Astrocyte (in vitro differentiated cells and primary cell): ENCODE data around the gene CBS.
"Not testable (repeated sequence)": the region's sequence is repeated elsewhere in the genome, so short reads cannot be mapped to it uniquely, and the experiment has no call there.

Source experiments
- EZH2 ChIP-seq: IDR thresholded peaks from 2 replicates; pipeline ENCODE4 v1.6.1; 2012; ENCODE audit warnings: mild to moderate bottlenecking, low read length, inconsistent platforms; ENCODE audit not compliant: insufficient read depth
- TF ChIP-seq, protein P1 (sequence below): IDR thresholded peaks from 2 replicates; pipeline ENCODE4 v1.5.1; 2011; ENCODE audit warnings: low read depth, mild to moderate bottlenecking, inconsistent platforms, low read length, moderate library complexity; ENCODE audit not compliant: insufficient read depth

DNA sequence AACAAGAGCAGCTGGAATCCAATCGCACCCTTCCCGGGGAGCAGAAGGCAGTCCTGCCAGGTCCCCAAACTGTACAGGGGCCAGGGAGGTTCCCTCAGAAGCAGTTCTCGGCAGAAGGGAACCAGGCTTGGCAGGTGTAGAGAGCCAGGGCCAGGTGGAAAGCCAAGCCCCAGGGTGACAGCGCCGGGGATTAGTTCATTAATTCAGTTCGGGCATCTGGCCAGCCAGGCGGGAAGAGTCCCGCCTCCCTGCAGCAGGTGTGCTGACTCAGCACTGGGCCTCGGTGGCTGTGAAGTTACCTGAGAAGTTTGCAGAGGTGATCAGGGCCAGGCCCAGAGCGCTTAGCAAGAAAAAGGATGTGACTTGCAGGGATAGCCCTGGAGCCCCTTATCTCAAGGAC, 6.0 kb downstream of the CBS start:
- TF ChIP-seq, protein P1, sequence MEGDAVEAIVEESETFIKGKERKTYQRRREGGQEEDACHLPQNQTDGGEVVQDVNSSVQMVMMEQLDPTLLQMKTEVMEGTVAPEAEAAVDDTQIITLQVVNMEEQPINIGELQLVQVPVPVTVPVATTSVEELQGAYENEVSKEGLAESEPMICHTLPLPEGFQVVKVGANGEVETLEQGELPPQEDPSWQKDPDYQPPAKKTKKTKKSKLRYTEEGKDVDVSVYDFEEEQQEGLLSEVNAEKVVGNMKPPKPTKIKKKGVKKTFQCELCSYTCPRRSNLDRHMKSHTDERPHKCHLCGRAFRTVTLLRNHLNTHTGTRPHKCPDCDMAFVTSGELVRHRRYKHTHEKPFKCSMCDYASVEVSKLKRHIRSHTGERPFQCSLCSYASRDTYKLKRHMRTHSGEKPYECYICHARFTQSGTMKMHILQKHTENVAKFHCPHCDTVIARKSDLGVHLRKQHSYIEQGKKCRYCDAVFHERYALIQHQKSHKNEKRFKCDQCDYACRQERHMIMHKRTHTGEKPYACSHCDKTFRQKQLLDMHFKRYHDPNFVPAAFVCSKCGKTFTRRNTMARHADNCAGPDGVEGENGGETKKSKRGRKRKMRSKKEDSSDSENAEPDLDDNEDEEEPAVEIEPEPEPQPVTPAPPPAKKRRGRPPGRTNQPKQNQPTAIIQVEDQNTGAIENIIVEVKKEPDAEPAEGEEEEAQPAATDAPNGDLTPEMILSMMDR = not testable (repeated sequence)
- not testable (repeated sequence) for TF ChIP-seq EZH2
